ENCODE measurements around the gene LRRC47.

- TF ChIP-seq EZH2phosphoT487 (IDR thresholded peaks at IDR 0.05; ENCODE audit: insufficient read depth, low read depth) (no peak), EZH2 (IDR thresholded peaks at IDR 0.05; ENCODE audit: insufficient read depth, poor library complexity, severe bottlenecking) (no peak)
Measured at GRCh38 chr1:3822421-3822820, 26.1 kb upstream of the LRRC47 start.
